Activated naive CD8-positive, alpha-beta T cell treated with anti-CD3 and anti-CD28 coated beads for 36 hours (primary cell): ENCODE data around the gene TPST2. TPM values are rescaled to one million over a fixed set of nuclear protein-coding genes. Genes with fewer than 3 reads are reported as not detected.
A peak's percentile ranks its signal among the peaks of the same experiment; 100 is the strongest.

Source experiments
- DNase-seq: peaks from one replicate; pipeline ENCODE4 v3.0.0; 2021
- H3K27ac Mint-ChIP-seq: one replicate; pipeline ENCODE4 v1.8.0; 2022; ENCODE audit warnings: mild to moderate bottlenecking, moderate library complexity, mixed read lengths
- H3K27me3 Mint-ChIP-seq: one replicate; pipeline ENCODE4 v1.8.0; 2022; ENCODE audit warnings: mild to moderate bottlenecking, mixed read lengths
- H3K36me3 Mint-ChIP-seq: one replicate; pipeline ENCODE4 v1.8.0; 2021; ENCODE audit warnings: mild to moderate bottlenecking, mixed read lengths
- H3K4me1 Mint-ChIP-seq: one replicate; pipeline ENCODE4 v1.8.0; 2021; ENCODE audit warnings: mixed read lengths
- H3K4me3 Mint-ChIP-seq: one replicate; pipeline ENCODE4 v1.8.0; 2022; ENCODE audit warnings: mild to moderate bottlenecking, moderate library complexity, mixed read lengths
- H3K9me3 Mint-ChIP-seq: one replicate; pipeline ENCODE4 v1.8.0; 2022; ENCODE audit warnings: mixed read lengths
- total RNA-seq, 2 experiments: library from RNA; stranded (reverse); gene quantifications; one replicate each; pipeline ENCODE4 v1.2.3, GENCODE V29; 2021

Gene TPST2
- total RNA-seq, 2 experiments from 2014 or later: 32.1 to 35.0 TPM

DNA sequence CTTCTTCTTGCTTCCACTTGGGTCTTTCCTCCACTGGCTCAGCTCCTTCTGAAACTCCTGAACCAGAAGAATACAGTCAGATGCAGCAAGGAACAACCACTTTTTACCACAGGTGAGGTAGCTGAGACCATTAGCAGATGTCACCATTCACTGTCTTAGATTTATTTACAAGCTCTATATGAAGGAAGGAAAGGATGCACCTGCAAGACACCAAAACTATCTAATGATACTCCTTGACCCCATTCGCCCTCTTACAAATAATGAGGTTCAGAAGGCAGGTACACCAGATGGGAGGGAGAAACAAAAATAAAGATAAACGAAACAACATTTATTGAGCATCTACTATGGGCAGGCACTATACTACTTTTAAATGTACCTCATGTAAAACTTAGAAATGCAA is 87.9 kb downstream of the TPST2 start:
- H3K4me3 Mint-ChIP-seq: no peak overlapping the region
- DNase-seq: no peak
- H3K27ac Mint-ChIP-seq: peak overlapping the region; percentile 36
- peaks cover 31% of the 10 kb centered on the region for H3K36me3 Mint-ChIP-seq
- H3K27me3 Mint-ChIP-seq: no peaks in the 10 kb centered on the region
- no peaks in the 10 kb centered on the region for H3K9me3 Mint-ChIP-seq
- peaks cover 19% of the 10 kb centered on the region for H3K4me1 Mint-ChIP-seq

DNA sequence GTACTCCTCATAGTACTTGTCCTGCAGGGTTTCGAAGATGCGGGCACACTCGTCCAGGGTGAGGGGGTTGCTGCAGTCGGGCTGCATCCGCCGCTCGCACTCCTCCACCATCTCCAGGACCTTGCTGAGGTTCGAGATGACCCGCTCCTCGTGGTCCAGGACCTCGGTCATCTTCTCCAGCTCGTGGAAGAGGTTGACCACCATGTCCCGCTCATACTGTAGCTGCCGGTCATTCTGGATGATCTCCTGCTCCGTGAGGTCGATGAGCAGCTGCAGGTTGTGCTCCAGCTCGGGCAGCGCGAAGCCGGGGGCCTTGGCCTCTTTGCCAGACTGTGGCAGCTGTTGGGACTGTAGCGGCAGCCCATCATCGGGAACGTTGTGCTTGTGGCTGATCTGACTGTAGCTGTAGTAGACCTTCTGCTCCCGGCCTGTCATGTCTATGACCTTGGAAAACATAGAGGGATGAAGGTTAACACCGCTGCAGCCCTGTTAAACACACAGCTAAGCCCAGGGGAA is 90.7 kb downstream of the TPST2 start:
- no peaks in the 10 kb centered on the region for H3K9me3 Mint-ChIP-seq
- H3K27ac Mint-ChIP-seq: peak overlapping the region; percentile 44
- no peak for DNase-seq
- peaks cover 31% of the 10 kb centered on the region for H3K36me3 Mint-ChIP-seq
- no peak overlapping the region for H3K4me3 Mint-ChIP-seq
- H3K27me3 Mint-ChIP-seq: no peaks in the 10 kb centered on the region
- H3K4me1 Mint-ChIP-seq: peaks cover 17% of the 10 kb centered on the region

DNA sequence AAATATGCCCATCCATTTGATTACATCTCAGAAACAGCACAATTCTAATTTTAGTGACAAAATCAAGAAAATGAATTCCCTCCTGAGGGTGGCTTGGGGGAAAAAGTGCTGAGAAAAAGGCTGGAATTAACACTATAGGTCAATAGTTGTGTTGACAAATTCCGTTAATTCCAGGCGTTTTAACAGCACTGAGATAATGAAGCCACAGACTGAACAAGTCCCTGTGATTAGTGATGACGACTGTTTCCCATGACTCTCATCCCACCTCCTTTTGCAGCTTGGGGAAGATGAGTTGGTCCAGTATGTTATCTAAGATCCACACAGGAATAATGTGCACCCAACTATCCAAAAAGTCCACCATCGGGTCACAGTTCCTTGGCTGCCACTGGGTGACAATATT is 93.5 kb downstream of the TPST2 start:
- Mint-ChIP-seq H3K27me3 (no peaks in the 10 kb centered on the region), H3K36me3 (peaks cover 16% of the 10 kb centered on the region), H3K27ac (no peak overlapping the region), H3K9me3 (no peaks in the 10 kb centered on the region), H3K4me1 (peaks cover 11% of the 10 kb centered on the region), H3K4me3 (no peak overlapping the region)
- no peak for DNase-seq

DNA sequence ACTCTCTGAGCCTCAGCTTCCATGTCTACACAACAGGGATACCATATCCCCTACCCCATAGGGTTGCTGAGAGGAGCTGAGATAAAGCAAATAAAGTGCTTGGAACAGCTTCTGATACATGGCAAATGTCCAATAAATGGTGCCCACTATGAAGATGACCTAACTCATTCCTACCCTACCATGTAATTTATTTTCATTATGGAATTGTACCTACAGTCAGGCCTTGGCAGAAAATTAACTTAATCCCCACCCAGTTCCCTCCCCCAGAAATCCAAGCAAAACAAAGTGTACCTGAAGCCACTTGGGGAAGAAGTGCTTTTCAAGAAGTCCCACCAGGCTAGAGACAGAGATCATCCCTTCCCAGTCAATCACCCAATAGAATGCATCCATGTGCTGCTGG is 95.4 kb downstream of the TPST2 start:
- peak overlapping the region; percentile 59 for H3K27ac Mint-ChIP-seq
- H3K4me1 Mint-ChIP-seq: peaks cover 11% of the 10 kb centered on the region
- peaks cover 15% of the 10 kb centered on the region for H3K36me3 Mint-ChIP-seq
- no peaks in the 10 kb centered on the region for H3K9me3 Mint-ChIP-seq
- DNase-seq: no peak
- H3K27me3 Mint-ChIP-seq: no peaks in the 10 kb centered on the region
- no peak overlapping the region for H3K4me3 Mint-ChIP-seq

DNA sequence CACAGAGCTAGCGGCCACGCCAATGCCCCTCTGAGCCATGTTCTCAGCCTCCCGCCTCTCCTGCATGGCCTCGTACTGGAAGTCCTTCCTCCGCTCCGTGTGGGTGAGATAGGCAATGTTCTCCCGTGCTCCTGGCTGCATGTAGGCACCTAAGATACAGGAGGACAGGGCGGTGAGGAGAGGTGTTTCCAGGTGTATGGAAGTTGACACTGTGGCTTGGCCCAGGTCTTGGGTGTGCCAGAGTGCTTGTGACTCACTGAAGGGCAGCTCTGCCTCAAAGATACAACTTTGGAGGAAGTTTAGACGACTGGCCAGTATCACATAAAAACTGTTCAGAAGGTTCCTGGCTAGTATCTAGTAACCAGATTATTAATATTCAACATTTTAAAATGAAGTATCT is 97.7 kb downstream of the TPST2 start:
- H3K9me3 Mint-ChIP-seq: no peaks in the 10 kb centered on the region
- H3K36me3 Mint-ChIP-seq: peaks cover 19% of the 10 kb centered on the region
- DNase-seq: no peak
- no peak overlapping the region for H3K27ac Mint-ChIP-seq
- H3K27me3 Mint-ChIP-seq: no peaks in the 10 kb centered on the region
- H3K4me1 Mint-ChIP-seq: peaks cover 11% of the 10 kb centered on the region
- no peak overlapping the region for H3K4me3 Mint-ChIP-seq

DNA sequence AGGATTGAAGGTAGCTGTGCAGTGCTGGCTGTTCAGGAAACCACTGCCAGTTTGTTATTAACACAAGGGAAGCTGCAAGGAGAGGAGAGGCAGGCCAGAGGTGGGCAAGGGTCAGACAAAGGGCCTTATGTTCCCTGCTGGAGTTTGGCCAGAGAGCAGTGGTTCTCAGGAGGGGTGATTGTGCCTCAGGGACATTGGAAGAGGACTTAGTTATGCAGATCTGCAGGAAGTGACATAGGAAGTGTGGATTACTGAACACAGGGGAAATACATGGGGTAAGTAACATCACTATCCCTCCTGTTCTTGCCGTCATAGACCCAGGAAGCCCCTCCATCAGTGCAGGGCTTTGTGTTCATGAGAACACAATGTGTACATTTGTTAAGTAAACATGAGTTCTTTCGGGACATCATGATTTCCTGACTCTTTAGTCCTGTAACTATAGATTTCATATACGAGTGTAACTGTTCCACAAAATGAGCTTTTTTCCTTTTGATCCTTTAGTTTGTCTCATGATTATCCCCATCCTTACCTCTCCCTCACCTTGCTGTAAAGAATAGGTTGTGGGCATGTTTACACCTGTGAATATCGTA is 100.4 kb downstream of the TPST2 start:
- DNase-seq: no peak
- H3K9me3 Mint-ChIP-seq: no peaks in the 10 kb centered on the region
- H3K4me1 Mint-ChIP-seq: peaks cover 29% of the 10 kb centered on the region
- no peaks in the 10 kb centered on the region for H3K27me3 Mint-ChIP-seq
- H3K4me3 Mint-ChIP-seq: no peak overlapping the region
- peaks cover 11% of the 10 kb centered on the region for H3K36me3 Mint-ChIP-seq
- peak overlapping the region; percentile 32 for H3K27ac Mint-ChIP-seq

DNA sequence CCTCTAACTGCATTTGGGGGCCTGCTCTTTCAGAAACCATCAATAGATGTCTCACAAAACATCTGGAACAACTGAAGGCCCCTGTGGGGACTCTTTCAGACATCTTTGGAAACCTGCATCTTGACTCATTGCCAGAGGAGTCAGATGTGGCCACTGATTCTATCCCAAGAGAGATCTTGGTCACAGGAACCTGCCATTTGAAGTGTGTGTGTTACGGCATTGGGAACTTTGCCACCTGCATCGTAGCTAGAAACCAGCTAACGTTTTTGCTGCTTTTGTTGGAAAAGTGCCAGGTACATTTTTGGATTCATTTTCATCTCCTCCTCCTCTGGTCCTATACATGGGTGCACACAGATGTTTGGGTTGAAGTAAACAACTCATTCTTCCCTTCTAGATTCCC is 101.9 kb downstream of the TPST2 start:
- Mint-ChIP-seq H3K27me3 (no peaks in the 10 kb centered on the region), H3K36me3 (peaks cover 5% of the 10 kb centered on the region), H3K4me1 (peaks cover 21% of the 10 kb centered on the region), H3K27ac (no peak overlapping the region), H3K9me3 (no peaks in the 10 kb centered on the region), H3K4me3 (no peak overlapping the region)
- no peak for DNase-seq

DNA sequence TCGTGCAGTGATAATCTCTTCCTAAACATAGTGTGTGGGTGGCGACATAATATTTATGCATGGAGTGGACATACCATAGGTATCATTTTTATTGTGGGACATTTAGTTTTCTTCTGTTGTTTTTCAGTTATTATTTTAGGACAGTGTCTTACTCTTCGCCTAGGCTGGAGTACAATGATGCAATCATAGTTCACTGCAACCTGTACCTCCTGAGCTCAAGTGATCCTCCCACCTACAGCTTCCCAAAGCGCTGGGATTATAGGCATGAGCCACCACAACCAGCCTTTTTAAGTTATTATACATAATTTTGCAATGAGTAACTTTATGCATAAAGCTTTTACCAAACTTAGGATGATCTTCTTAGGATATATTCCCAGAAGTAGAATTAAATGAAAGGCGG is 103.5 kb downstream of the TPST2 start:
- Mint-ChIP-seq H3K9me3 (no peaks in the 10 kb centered on the region), H3K27ac (no peak overlapping the region), H3K36me3 (peaks cover 9% of the 10 kb centered on the region), H3K4me1 (peaks cover 34% of the 10 kb centered on the region), H3K27me3 (no peaks in the 10 kb centered on the region), H3K4me3 (peak overlapping the region; percentile 1)
- DNase-seq: no peak

DNA sequence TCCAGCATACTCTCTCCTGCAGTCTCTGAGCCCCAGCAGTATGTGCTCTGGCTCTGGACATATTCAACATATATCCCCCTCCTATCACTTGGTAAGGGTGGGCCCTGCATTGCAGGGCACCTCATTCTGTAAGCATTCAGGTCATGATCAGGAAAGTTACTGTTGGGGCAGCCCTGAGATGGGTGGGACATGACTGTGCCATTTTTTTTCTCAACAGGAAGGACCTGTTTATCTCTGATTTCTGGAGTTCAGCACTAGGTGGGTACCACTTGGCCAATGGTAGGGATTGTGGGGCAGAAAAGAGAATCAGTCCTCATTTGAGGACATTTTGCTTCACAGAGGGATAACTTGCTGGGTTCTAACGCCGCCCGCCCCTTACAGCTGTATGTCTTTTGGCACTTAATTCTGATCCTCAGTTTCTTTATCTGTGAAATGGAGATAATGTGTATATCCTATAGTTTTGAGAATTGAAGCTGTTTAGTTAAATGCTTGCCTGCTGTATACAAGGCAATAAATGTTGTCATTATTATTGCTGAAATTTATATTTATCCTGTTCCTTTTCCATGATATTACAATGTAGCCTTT is 104.0 kb downstream of the TPST2 start:
- Mint-ChIP-seq H3K4me3 (peak overlapping the region; percentile 90), H3K9me3 (no peaks in the 10 kb centered on the region), H3K27ac (peak overlapping the region; percentile 35), H3K36me3 (peaks cover 13% of the 10 kb centered on the region), H3K4me1 (peaks cover 39% of the 10 kb centered on the region), H3K27me3 (no peaks in the 10 kb centered on the region)
- no peak for DNase-seq

DNA sequence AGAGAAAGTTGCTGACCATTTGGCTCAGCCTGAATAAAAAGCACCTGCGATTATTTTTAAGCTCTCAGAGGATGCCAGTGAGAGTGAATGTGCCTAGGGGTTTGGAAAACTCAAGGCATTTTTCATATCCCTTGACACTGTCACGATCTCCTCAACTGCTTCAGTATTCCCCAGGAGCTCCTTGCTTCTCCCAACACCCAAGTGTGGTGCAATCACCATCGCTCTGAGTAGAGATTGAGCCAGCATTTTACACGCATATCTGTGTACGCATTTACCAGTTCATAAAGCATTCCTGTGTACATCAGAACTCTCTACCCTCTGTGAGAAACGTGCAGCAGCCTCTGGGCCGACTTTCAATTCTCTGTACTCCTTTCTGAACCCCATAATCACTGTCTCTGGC is 104.9 kb downstream of the TPST2 start:
- Mint-ChIP-seq H3K36me3 (peaks cover 19% of the 10 kb centered on the region), H3K27ac (peak overlapping the region; percentile 35), H3K27me3 (no peaks in the 10 kb centered on the region), H3K4me1 (peaks cover 44% of the 10 kb centered on the region), H3K4me3 (peak overlapping the region; percentile 90), H3K9me3 (no peaks in the 10 kb centered on the region)
- DNase-seq: no peak

DNA sequence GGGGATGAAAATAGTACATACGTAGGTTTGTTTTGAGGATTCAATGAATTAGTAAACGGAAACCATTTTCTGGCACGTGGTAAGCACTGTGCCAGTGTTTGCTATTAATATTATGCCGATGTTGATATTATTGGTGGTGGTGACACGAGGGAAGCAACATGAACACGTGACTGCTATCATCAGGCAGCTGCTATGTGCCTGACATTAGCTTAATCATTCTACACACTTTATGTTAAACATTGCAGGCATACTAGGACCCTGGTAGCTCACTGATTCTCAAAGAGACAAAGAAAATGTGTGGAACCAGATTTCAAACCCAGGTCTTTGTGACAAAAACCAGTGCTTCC is 105.6 kb downstream of the TPST2 start:
- Mint-ChIP-seq H3K27ac (peak overlapping the region; percentile 96), H3K36me3 (peaks cover 21% of the 10 kb centered on the region), H3K4me1 (peaks cover 51% of the 10 kb centered on the region)

DNA sequence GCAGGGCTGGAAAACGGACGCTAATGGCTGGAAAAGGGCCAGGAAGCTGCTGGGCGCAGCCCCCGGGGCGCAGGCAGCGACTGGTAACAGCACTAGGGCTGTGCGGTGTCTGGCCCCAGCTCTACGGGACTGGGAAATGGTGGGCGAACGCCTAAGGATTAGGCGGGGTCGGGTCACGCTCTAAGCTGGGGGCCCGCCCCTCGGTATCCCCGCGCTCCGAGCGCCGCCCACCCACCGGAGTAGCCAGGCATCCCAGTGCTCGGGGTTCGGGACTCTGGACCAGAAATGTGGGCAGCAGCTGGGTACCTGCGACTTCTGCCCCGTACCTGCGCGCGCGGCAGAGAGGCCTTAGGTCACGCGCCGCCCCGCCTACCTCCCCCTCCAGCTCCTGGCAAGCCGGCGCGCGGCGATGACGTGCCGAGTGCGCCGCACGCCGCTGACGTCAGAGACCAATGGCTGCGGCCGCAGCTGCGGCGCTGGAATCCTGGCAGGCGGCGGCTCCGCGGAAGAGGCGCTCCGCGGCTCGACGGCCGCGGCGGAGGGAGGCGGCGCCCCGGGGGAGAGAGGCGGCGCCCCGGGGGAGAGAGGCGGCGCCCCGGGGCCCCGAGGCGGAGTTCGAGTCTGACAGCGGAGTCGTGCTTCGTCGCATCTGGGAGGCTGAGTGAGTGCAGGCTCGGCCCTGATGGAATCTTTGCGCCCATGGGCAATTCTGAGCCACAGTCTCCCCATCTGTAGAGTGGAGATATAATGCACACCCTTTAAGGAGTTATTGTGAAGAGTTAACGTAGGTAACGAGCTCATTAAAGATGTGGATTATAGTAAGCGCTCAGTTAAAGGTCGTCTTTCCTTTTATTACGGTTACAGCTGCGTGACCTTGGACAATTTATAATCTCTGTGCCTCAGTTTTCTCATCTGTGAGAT is 106.2 kb downstream of the TPST2 start, which contains the start of the genes HPS4 and SRRD:
TSS of gene HPS4 (minus strand) at position 345 of the 921 bp plus-strand sequence. CDS start 2,021 bp downstream, outside the sequence.
TSS of gene SRRD (plus strand) at position 439 of the 921 bp plus-strand sequence. CDS start at position 453, 14 bp downstream.
- peak within 1 kb of the TSS; percentile 96 for H3K27ac Mint-ChIP-seq
- peaks cover 57% of the 10 kb centered on the region for H3K4me1 Mint-ChIP-seq
- H3K4me3 Mint-ChIP-seq: peak within 1 kb of the TSS; percentile 90
- no peaks in the 10 kb centered on the region for H3K27me3 Mint-ChIP-seq
- no peaks in the 10 kb centered on the region for H3K9me3 Mint-ChIP-seq
- peaks cover 20% of the 10 kb centered on the region for H3K36me3 Mint-ChIP-seq
- DNase-seq: peak; percentile 94

More for the DNA sequence above, 105.6 kb downstream of the TPST2 start:
- H3K9me3 Mint-ChIP-seq: no peaks in the 10 kb centered on the region
- DNase-seq: no peak
- no peaks in the 10 kb centered on the region for H3K27me3 Mint-ChIP-seq
- peak overlapping the region; percentile 90 for H3K4me3 Mint-ChIP-seq

DNA sequence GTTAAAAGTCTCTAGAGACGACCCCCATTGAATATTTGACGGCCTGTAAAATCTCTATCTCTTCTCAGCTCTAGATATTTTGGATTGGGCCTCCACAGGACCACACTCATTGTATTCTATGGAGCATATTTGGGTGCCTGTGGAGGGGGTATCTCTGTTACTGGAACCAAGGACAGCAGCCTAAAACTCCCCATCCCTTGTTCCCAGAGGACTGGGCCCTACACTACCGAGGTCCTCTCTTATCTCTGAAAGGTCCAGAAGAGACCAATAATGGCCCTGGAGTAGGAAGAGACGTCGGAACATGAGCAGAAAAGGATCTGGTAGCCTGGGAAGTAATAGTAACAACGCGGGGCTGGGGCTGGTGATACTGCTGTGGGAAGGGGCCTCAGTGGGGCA is 106.9 kb downstream of the TPST2 start:
- H3K36me3 Mint-ChIP-seq: peaks cover 21% of the 10 kb centered on the region
- H3K9me3 Mint-ChIP-seq: no peaks in the 10 kb centered on the region
- H3K27me3 Mint-ChIP-seq: no peaks in the 10 kb centered on the region
- peak overlapping the region; percentile 90 for H3K4me3 Mint-ChIP-seq
- no peak for DNase-seq
- H3K4me1 Mint-ChIP-seq: peaks cover 58% of the 10 kb centered on the region
- peak overlapping the region; percentile 96 for H3K27ac Mint-ChIP-seq

DNA sequence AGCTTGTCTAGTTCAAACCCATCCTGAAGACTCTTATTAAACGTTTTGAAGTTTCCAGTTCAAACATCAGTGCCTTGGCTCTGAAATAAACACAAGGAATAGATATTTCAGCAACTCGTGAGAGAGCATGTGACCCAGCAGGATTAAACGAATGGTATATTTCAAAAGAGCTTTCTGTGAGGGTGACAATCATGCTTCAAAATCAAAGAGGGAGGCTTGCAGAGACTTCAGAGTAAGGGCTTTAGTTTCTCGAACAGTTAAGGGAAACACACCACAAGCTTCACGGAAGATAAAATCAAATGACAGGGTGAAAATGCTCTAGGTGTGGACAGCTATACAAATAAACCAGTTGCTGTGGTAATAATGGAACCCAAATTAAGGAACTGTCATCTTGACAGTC is 107.8 kb downstream of the TPST2 start:
- peaks cover 27% of the 10 kb centered on the region for H3K36me3 Mint-ChIP-seq
- peak overlapping the region; percentile 90 for H3K4me3 Mint-ChIP-seq
- peak overlapping the region; percentile 96 for H3K27ac Mint-ChIP-seq
- no peaks in the 10 kb centered on the region for H3K27me3 Mint-ChIP-seq
- no peaks in the 10 kb centered on the region for H3K9me3 Mint-ChIP-seq
- peaks cover 67% of the 10 kb centered on the region for H3K4me1 Mint-ChIP-seq
- no peak for DNase-seq

DNA sequence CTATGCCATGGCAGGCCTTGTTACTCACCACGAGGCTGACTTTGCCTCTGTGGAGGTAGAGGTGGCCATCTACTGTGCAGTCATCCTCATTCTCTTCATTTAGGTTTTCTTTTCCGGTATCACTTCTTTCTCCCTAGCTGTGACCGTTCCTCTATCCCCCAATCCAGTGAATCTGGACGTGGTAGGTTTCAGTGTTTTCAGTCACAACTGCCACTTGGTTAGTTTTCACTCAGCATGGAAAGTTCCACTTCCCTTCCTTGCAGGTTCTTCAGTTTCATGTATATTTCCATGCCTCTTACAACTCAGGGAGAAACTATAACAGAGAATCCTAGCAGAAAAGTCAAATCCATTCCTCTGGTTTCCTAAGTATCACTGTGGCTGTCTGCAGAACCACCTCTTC is 108.2 kb downstream of the TPST2 start:
- peak overlapping the region; percentile 90 for H3K4me3 Mint-ChIP-seq
- no peaks in the 10 kb centered on the region for H3K27me3 Mint-ChIP-seq
- H3K27ac Mint-ChIP-seq: peak overlapping the region; percentile 96
- peak; percentile 5 for DNase-seq
- H3K36me3 Mint-ChIP-seq: peaks cover 30% of the 10 kb centered on the region
- no peaks in the 10 kb centered on the region for H3K9me3 Mint-ChIP-seq
- peaks cover 67% of the 10 kb centered on the region for H3K4me1 Mint-ChIP-seq
